Neural crest cell (in vitro differentiated cells): ENCODE results near the gene NDUFA6. TPM values are rescaled to one million over a fixed set of nuclear protein-coding genes. Genes with fewer than 3 reads are reported as not detected.
A peak's percentile ranks its signal among the peaks of the same experiment; 100 is the strongest.

Experiments used
- DNase-seq: peaks from one replicate; pipeline ENCODE4 v3.0.0; 2021; ENCODE audit warnings: low read depth, mixed read lengths, low spot score
- H3K27ac Mint-ChIP-seq: one replicate; pipeline ENCODE4 v1.8.0; 2021; ENCODE audit warnings: mild to moderate bottlenecking, mixed read lengths; ENCODE audit not compliant: unreplicated experiment
- H3K27me3 Mint-ChIP-seq: 2 replicates; pipeline ENCODE4 v1.8.0; 2021; ENCODE audit warnings: low read depth, mild to moderate bottlenecking, mixed read lengths
- H3K36me3 Mint-ChIP-seq: 2 replicates; pipeline ENCODE4 v1.8.0; 2021; ENCODE audit warnings: low read depth, mild to moderate bottlenecking, mixed read lengths
- H3K4me1 Mint-ChIP-seq: 2 replicates; pipeline ENCODE4 v1.8.0; 2021; ENCODE audit warnings: mixed read lengths
- H3K4me3 Mint-ChIP-seq: one replicate; pipeline ENCODE4 v1.8.0; 2021; ENCODE audit warnings: mild to moderate bottlenecking, mixed read lengths
- H3K9me3 Mint-ChIP-seq: 2 replicates; pipeline ENCODE4 v1.8.0; 2021; ENCODE audit warnings: mixed read lengths
- total RNA-seq: library from RNA; stranded (reverse); gene quantifications from 2 replicates; pipeline ENCODE4 v1.2.1, GENCODE V29; 2021
- TF ChIP-seq, protein P1 (sequence below): fragments of 200-600 bp; sonication (generic); conservative IDR thresholded peaks from 2 replicates; pipeline ENCODE4 v1.5.0; 2021; ENCODE audit warnings: antibody characterized with exemption, mild to moderate bottlenecking

NDUFA6 gene
- total RNA-seq, 1 donor from 2014 or later, result 104 TPM

- TF ChIP-seq, protein P1, sequence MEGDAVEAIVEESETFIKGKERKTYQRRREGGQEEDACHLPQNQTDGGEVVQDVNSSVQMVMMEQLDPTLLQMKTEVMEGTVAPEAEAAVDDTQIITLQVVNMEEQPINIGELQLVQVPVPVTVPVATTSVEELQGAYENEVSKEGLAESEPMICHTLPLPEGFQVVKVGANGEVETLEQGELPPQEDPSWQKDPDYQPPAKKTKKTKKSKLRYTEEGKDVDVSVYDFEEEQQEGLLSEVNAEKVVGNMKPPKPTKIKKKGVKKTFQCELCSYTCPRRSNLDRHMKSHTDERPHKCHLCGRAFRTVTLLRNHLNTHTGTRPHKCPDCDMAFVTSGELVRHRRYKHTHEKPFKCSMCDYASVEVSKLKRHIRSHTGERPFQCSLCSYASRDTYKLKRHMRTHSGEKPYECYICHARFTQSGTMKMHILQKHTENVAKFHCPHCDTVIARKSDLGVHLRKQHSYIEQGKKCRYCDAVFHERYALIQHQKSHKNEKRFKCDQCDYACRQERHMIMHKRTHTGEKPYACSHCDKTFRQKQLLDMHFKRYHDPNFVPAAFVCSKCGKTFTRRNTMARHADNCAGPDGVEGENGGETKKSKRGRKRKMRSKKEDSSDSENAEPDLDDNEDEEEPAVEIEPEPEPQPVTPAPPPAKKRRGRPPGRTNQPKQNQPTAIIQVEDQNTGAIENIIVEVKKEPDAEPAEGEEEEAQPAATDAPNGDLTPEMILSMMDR, result no peak
- Mint-ChIP-seq H3K4me1 (peaks cover 38% of the 10 kb centered on the region), H3K4me3 (no peak overlapping the region), H3K9me3 (no peaks in the 10 kb centered on the region), H3K27ac (no peak overlapping the region), H3K36me3 (peaks cover 3% of the 10 kb centered on the region), H3K27me3 (no peaks in the 10 kb centered on the region)
- no peak for DNase-seq
Measured at GRCh38 chr22:42077486-42078125, 13.0 kb downstream of the NDUFA6 start.

GRCh38 chr22:42076764-42077485, 13.6 kb downstream of the NDUFA6 start:
- no peak for DNase-seq
- Mint-ChIP-seq H3K9me3 (no peaks in the 10 kb centered on the region), H3K4me3 (peak overlapping the region; percentile 19), H3K27me3 (no peaks in the 10 kb centered on the region), H3K27ac (no peak overlapping the region), H3K4me1 (peaks cover 36% of the 10 kb centered on the region), H3K36me3 (no peaks in the 10 kb centered on the region)
- TF ChIP-seq, protein P1, result no peak

DNA sequence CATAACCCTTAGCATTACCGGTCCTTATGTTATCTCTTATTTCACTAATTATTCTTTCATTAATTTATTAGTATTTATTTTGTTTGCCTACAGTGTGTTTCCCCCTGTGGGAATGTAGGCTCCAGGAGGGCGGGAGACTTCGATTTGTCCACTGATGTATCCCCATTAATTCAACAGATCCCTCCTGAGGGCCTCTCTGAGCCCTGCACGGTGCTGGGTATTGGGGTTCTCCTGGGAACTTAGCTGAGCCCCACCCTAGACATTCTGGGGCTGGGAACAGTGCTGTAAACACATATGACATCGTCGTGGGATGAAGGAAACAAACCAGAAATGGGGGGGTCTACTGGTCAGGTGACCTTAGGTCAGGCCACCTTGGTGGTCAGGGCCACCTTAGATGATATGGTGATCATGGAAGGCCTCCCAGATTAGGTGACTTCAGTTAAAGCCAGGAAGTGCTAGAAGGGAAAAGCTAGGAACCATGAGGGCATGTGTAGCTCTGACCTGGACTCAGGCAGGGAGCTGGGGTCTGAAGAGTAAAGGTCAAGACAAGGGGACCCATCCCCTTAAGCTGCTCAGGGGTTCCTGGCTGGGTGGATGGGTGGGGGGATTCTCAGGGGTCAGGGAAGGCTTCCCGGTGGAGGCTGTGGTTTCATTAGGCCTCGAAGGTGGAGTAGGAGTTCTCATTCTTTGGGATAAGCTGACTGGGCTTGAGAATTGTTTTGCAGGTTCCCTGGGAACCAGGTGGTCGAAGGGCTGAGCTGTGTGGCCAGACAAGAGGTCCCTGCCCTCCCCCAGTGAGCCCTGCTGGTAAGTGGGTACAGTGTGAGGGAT, 15.5 kb downstream of the NDUFA6 start:
- H3K27ac Mint-ChIP-seq, result no peak overlapping the region
- no peak for DNase-seq

DNA sequence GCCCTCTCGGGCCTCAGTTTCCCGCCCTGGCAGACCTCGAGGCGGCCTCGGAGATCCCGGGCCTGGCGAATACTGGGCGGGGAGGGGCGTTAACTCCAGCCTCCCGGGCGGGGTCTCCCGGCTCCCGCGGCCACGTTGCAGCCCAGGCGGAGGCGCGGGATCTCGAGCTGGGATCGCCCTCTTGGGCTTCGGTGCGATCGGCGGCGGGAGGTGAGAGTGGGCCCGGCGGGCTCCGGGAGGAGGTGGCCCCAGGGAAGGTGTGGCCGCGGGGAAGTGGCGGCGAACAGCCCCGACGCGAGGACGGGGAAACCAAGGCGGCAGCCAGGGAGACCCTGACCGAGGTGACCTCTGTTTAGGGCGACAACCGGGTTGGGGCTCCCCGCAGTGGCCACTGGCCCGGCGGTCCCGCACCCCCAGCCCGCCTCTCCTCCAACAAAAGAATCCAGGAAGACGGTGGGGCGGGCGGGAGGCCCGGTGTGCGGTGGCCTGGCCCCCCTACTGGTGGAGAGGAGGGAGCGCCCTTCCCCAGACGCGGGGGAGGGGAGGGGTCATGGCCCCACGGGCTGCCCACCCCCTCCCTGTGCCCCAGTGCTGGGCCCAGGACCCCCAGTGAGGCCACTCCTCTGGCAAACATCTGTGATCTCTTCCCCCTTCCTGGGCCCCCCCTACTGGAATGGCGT, 16.3 kb downstream of the NDUFA6 start, which contains the start of gene PHETA2:
Gene PHETA2 (plus strand): TSS at position 117 of the 680 bp plus-strand sequence. CDS start 3,046 bp downstream, outside the sequence.
- Mint-ChIP-seq H3K36me3 (no peaks in the 10 kb centered on the region), H3K4me3 (peak within 1 kb of the TSS; percentile 75), H3K27me3 (no peaks in the 10 kb centered on the region), H3K9me3 (no peaks in the 10 kb centered on the region), H3K27ac (no peak within 1 kb of the TSS), H3K4me1 (peaks cover 33% of the 10 kb centered on the region)
- TF ChIP-seq, protein P1, result peak; percentile 57
- no peak for DNase-seq

More for the DNA sequence above, 15.5 kb downstream of the NDUFA6 start:
- peak overlapping the region; percentile 64 for H3K4me3 Mint-ChIP-seq
- no peaks in the 10 kb centered on the region for H3K36me3 Mint-ChIP-seq
- TF ChIP-seq, protein P1, result no peak
- H3K4me1 Mint-ChIP-seq, result peaks cover 35% of the 10 kb centered on the region
- H3K27me3 Mint-ChIP-seq, result no peaks in the 10 kb centered on the region
- H3K9me3 Mint-ChIP-seq, result no peaks in the 10 kb centered on the region

GRCh38 chr22:42073621-42074041, 16.9 kb downstream of the NDUFA6 start:
- DNase-seq, result no peak
- H3K4me1 Mint-ChIP-seq, result peaks cover 26% of the 10 kb centered on the region
- H3K4me3 Mint-ChIP-seq, result peak overlapping the region; percentile 75
- no peaks in the 10 kb centered on the region for H3K9me3 Mint-ChIP-seq
- no peaks in the 10 kb centered on the region for H3K36me3 Mint-ChIP-seq
- TF ChIP-seq, protein P1, result no peak
- no peaks in the 10 kb centered on the region for H3K27me3 Mint-ChIP-seq
- no peak overlapping the region for H3K27ac Mint-ChIP-seq
